HG03196 (cell line): Measurements from ENCODE around the gene LHFPL3.
"Not testable (repeated sequence)": the region's sequence is repeated elsewhere in the genome, so short reads cannot be mapped to it uniquely, and the experiment has no call there.

Experiments used
- ATAC-seq: cut with Tn5 transposase; IDR thresholded peaks from one replicate; pipeline ENCODE4 v1.9.1; 2021; ENCODE audit not compliant: unreplicated experiment

Gene LHFPL3

DNA sequence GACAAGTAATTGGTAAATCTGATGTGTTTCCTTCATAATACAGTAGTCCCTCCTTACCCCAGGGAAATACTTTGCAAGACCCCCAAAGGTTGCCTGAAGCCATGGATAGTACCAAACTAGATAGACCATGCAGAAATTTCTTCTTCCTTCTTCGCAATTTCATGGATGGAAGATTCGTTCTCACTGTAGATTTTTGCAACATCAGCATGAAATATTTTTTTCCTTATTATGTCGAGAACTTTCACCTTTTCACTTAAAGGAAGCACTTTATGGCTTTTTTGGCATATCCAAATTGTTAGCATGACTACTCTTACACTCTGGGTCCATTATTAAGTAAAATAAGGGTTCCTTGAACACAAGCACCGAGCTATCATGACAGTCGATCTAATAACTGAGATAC is 333.2 kb downstream of the LHFPL3 start:
- no peak for ATAC-seq

DNA sequence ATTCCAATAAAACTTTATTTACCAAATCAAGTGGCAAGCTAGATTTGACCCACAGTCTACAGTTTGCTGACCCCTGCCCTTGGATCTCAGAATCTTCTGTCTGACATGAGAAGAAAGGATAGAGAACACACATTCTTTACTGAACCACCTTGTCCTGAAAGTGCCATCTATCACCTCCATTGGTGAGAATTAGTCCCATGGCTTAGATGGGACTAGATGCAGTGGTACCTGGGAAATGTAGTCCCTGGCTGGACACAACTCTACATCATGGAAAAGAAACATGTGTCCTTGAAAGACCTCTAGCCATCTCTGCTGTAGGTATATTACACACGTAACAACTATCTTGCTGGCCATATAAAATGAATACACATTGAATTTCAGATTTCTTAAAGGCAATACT is 336.2 kb downstream of the LHFPL3 start:
- ATAC-seq = no peak

DNA sequence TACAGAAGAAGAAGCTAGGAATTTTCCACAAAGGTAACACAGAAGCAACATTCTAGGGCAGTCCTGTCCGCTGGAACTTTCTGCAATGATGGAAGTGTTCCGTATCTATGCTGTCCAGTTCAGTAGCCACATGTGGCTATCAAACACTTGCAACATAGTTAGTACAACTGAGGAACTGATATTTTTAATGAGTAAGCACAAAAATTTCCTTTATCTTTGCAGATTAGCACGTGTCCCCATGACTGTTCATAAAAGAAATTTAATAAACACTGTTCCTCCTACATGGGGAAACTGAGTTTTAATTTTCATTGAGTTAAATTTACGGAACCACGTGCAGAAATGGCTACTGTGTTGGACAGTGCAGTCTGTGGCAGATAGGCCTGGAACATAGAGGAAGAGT is 349.2 kb downstream of the LHFPL3 start:
- ATAC-seq = no peak

DNA sequence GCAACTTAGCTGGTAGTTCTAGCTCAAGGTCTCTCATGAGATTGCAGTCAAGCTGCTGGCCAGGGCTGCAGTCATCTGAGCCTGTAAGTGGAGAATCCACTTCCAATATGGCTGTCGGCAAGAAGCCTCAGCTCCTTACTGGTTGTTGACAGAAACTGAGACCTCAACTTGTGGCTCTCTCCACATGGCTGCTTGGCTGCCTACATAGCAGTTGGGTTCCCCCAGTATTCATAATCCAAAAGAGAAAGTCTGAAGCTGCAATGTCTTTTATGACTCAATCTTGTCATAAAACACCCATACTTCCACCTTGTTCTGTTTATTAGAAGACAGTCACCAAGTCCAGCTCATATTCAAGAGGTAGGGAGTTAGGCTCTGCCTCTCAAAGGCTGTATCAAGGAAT is 350.7 kb downstream of the LHFPL3 start:
- no peak for ATAC-seq

DNA sequence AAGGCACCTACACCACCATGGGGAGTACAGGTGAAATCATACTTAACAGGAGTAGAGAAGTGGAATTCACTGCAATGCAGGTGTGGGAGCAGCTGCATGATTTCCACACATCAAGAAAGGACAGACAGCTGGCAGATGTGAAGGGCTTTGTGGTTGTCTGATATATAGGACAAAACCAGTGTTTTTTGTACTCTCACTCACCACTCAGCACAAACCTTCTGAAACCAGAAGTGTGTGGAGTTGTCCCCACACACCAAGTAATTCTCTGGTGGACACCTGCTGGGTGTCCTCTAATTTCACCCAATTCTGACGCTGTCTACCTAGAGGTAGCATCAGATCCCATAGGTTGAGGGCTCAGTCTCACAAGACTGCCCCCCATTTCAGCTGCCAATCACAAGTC is 357.9 kb downstream of the LHFPL3 start:
- no peak for ATAC-seq

DNA sequence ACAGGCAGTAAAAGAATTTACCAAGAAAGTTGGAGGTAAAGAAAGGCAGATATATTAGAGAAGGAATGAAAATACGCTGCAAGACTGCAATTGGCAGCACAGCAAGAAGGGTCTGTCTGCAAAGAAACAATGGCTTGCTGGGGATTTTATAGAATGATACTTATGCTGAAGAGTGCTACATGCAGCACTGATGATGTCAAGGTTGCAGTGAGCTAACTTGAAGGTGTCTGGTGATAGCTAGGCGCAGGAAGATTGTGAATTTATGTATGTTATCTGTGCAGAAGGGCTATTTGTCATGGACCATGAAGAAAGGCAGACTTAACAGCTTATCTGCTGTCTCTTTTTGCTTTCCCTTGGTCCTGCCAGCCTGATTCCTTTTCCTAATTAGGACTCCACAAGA is 366.3 kb downstream of the LHFPL3 start:
- no peak for ATAC-seq

DNA sequence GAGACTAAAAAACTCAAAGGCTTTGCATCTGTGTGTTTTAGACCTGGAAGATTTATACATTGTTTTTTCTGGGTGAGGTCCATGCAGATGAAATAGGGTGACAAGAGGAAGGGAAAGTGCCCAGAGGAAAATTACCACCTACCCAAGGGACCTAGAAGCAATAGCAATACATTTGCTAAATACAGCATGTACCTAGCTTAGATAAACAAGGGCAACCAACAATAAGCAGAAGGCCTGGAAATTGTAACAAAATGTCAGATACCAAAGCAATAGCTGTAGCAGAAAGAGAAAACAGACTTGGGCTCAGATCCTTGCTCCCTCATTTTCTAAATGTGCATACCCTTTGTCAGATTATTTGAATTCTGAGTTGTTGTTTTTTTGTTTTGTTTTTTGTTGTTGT is 367.2 kb downstream of the LHFPL3 start:
- ATAC-seq = no peak

DNA sequence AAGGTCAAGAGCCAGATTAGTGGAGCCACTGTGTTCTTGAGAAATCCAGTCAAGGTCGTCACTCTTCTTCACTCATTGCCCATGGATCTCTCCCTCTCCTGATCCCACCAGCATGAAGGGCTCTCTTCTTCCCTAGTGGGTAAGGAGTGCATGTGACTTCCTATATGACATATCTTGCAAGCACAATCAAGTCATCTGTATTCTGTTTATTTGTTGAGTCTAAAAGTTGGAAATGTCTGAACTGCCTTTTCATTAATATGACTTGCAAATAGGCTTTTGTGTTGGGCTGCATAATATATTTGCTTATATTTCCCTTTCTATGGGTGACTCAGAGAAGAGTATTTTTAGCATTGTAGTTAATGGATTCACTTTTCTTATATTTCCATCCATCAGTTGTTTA is 371.9 kb downstream of the LHFPL3 start:
- ATAC-seq = no peak

DNA sequence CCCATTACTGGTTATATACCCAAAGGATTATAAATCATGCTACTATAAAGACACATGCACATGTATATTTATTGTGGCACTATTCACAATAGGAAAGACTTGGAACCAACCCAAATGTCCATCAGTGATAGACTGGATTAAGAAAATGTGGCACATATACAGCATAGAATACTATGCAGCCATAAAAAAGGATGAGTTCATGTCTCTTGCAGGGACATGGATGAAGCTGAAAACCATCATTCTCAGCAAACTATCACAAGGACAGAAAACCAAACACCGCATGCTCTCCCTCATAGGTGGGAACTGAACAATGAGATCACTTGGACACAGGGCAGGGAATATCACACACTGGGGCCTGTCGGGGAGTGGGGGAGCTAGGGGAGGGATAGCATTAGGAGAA is 392.6 kb downstream of the LHFPL3 start:
- ATAC-seq = not testable (repeated sequence)

DNA sequence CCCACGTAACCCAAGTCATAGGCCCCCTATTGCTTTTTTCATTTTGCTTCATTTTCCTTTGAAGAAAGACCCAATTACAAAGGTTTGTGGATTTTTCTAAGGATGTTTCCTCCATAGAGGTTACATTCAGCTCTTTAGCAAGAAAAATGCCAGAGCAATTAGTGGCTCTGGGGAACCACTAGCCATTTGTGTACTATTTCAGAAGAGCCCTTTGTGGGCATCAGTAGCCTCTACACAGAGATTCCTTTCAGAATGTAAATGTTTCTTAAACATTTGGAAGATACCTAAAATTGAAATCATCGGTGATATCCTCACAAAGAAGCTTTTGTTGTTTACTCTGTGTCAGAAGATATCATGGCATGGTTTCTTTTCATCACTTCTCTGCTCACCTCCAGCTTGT is 394.6 kb downstream of the LHFPL3 start:
- no peak for ATAC-seq

DNA sequence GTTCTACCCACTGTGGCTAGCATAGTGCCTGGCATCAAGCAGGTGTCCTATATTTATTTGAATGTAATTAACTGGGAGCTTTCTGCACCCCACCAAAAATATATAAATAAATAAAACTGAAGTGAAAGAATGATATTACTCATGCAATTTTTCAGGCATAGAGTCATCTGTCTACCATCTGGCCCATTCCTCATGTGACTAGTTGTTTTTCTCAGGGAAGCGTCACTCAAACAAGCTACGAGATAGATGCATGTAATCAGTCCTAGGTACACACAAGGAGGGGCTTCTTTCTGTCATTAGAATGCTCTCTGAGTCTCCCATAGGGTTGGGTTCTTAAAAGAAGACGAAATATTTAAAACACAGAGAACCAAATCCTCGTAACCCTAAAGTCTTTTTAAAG is 430.1 kb downstream of the LHFPL3 start:
- no peak for ATAC-seq

DNA sequence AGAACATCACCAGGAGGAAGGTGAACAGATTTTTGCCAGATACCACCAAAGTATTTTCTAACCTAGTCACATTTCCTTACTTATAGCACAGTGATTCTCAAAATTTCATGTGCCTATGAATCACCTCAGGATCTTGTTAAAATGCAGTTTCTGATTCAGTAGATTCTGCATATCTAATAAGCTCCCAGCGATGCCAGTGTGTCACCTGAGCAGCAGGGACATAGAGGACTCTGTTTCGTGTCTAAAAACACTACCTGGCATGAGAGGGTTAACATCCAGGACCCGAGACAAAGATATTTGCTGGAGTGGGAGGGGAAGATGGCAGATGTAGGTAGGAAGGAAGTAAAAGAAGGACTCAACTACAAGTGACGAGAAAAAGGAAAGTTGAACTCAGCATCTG is 433.5 kb downstream of the LHFPL3 start:
- ATAC-seq = no peak

DNA sequence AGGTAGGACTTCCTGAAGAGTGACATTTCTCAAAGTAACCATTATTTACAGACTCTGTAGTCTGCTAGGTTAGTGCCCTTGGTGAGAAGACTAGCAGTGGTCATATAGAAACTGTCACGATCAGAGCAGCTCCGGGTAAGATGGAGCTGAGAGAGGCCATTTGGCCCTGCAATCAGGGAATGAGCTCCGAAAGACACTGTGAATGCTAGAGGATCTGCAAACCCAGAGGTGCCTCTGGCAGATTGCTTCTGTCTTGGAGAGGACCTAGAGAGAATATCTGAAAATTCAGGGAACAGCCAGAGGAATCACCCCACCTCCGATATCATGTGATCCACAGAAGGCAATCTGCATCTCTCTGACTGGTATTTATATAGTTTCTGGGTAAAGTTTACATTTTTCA is 438.7 kb downstream of the LHFPL3 start:
- ATAC-seq = no peak

DNA sequence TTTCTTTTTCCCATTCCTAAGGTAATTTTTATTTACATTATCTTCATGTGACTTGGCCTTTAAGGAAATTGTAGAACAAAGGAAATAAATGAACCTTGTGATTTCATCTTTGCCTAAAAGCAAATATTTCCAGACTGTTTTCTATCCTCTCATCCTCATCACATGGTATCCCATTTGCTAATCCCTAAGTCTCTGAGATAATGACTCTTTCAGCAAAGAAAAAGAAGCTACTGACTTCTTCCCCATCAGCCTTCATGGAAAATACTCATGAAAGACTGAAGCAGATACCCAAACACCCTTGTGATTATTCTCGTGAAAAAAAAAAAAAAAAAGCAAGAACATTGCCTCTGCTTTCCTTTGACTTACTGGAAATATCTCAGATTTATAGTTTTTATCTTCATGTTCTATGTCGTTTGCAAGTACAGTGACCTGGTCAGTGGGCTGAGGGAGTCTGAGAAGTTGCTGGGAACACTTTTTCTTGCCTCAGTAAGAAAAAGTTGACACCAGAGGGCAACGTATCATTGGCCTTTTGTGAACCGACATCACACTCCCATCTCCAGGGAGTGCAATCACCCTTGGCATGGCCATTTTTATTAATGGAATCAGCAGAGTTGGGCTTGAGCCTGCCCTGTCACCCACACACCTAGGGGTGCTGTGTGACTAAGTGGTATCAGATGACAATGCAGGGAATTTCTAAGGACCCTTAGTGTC is 439.6 kb downstream of the LHFPL3 start:
- ATAC-seq = no peak

DNA sequence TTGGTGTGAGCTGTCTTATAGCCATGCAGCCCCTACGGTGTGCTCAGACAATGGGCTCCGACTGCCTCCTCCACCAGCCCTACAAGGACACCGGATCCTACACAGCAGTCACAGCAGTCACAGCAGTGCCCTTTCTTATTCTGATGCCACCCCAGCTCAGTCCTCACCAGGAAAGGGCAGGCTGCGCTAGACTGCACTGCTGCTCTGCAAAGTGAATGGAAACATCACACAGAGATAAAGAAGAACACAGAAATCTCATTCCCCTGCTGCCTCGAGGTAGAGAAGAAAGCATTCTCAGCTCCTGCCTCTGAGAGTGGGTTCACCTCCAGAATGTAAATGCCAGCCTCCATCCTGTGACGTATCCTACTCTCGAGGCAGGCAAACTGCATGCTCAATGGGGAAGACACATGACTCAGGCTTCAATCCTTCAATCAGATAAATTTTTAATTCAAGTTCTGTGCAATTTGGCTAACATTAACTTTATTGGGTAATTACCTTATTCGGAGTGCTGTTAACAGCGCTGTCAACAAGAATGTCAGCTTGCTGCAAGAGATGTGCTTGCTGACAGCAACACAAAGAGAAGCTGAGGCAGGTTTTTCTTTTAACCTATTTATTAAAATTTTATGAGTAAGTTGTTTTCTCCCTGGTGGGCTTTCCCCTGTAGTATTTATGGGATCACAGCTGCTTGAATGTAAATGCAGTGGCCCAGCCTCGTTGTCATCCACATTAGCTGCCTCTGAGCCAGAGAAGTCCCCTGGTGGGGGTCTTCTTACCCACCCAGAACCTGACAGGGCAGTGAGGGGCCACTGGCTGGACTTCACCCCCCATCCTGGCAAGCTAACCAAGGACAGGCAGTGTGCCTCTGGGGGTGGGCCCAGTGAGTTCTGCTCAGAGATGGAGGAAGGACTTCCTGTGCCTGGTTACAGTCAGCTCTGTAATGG is 444.3 kb downstream of the LHFPL3 start:
- no peak for ATAC-seq

DNA sequence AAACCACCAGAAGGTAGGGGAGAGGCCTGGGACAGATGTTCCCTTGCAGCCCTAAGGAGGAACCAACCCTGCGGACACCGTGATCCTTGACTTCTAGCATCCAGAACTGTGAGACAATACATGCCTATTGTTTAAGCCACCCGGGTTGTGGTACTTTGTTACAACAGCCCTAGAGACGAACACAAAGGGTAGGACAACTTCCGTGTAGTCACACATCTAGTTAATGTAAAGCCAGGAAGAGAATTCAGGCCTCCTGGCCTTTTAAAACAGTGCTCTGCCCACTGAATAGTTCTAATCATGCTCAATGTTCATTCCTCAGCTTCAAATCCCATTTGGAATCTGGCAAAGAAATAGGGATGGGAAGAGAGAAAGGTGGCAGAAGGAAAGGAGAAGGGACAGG is 445.4 kb downstream of the LHFPL3 start:
- no peak for ATAC-seq

DNA sequence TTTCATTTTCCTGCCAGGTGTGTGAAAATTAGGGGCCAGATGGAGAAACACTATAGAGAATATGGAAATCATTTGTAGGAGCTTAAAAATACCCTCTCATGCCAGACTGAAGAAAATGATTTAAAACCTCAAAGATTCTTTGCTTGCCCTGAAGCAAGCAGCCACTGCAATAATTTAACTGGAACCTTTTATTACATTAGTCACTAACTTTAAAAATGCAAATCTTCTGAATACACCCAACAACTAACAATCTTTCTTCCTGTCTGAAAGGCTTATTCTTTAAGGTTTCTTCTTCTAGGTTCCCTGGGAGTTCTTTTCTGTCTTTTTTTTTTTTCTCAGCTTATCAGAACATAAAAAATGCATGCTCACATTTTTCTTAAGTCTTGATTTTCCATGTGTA is 447.1 kb downstream of the LHFPL3 start:
- no peak for ATAC-seq

DNA sequence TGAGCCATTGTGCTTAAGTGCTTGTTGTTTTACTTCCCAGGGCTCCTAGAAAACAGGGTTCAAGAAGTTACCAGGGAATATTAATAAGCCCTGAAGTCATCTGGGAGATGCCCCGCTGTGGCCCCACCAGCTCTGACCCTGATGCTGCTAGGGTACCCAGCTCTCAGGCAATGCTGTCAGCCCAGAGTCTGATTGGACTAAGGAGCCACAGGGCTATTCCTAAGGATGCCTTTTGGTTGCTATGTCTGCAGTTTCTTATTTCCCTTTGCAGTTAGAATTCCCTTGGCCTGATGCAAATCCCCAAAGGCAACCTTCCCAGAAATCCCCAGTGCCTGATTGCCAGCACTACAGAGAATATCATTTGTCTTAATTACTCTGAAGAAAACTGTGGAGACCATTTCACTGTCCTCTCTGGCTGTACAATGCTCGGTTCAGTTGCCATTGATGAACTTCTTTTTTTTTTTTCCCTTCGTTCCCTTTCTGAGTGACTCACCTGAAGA is 448.9 kb downstream of the LHFPL3 start:
- ATAC-seq = no peak

DNA sequence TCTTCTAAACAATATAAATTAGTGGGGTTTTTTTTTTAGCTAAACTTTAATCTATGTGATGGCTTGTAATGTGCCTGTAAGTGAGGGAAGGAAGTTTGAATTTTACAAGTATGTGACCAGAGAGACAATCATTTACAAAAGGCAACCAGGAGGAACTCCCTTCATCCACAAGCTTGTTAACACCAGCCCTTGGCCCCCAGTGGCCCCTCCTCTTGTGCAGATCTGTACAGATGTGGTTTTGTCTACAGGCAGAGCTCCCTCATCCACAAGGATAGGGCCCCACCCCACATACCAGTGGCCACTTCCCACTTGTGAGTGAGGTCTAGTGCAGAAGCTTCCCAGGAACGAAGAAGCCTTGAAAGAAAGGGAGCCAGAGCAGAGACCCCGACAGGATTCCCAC is 451.5 kb downstream of the LHFPL3 start:
- ATAC-seq = no peak

DNA sequence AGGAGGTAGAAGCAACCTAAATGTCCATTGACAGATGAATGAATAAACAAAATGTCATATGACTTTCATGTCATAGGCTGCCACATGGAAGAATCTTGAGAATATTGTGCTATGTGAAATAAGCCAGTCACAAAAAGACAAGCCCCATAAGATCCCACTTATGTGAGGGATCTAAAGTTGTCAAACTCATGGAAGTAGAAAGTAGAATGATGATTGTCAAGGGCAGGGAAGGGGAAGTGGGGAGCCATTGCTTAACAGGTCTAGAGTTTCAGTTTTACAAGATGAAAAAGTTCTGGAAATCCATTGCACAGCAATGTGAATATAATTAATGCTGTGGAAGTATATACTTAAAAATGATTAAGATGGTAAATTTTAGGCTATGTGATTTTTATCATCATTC is 456.3 kb downstream of the LHFPL3 start:
- ATAC-seq = no peak

DNA sequence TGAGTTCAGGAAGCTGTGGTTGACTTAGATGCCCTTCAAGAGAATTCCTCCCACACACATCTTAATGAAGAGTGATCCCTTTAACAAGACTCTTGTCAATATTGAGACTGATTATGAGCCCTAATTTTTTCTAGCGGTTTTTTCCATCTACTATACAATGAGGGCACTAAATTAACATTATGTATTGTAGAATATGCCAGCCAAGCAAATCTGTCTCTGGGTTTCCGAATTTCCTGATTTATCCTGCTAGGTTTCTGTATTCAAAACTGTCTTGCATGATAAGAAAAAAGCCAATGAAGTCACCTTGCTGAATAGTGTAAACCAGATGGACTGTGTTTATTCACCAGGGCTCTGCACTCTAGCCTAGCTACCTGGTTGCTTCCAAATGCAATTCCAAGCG is 461.4 kb downstream of the LHFPL3 start:
- ATAC-seq = no peak

DNA sequence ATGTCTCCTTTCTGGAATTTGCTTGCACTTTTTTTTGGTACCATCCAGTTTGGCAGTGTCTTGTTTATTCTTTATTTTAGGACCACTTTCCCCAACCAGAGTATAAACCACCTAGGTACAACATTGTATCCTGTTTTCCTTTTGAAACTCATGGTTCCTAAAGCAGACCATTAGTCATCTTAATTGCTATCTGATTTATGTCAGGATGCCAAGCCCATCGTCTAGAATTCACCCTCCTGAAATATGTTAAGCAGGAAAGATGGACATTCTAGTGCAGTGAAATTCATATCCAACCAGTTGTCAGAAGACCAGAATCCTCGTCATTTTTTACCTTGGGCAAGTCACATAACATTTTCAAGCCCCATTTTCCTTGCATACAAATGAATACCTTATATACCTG is 462.0 kb downstream of the LHFPL3 start:
- ATAC-seq = no peak
